HS-27A (cell line): Measurements from ENCODE around the gene DCAF11.

Experiments
- DNase-seq: peaks from one replicate; pipeline ENCODE4 v3.0.0-alpha.2; 2012; ENCODE audit warnings: low read depth, missing footprints

DCAF11 gene

GRCh38 chr14:24139272-24139934, 24.8 kb downstream of the DCAF11 start:
- no peak for DNase-seq

- peak; percentile 95 for DNase-seq
Observed at GRCh38 chr14:24141097-24141880, 26.7 kb downstream of the DCAF11 start, which contains the start of gene EMC9. Gene EMC9, minus strand, starts transcription at chr14:24141591. Its CDS starts 287 bp downstream, at chr14:24141304.

- DNase-seq = no peak
Observed at GRCh38 chr14:24143511-24143910, 28.9 kb downstream of the DCAF11 start.

- DNase-seq = no peak
Observed at GRCh38 chr14:24144451-24144850, 29.9 kb downstream of the DCAF11 start.

- DNase-seq = no peak
Observed at GRCh38 chr14:24145219-24145618, 30.6 kb downstream of the DCAF11 start.

- DNase-seq = peak; percentile 59
Observed at GRCh38 chr14:24145690-24146452, 31.3 kb downstream of the DCAF11 start.

- peak; percentile 88 for DNase-seq
Observed at GRCh38 chr14:24146453-24146977, 31.9 kb downstream of the DCAF11 start, which contains the start of gene PSME2. Gene PSME2, minus strand, starts transcription at chr14:24146610. Its CDS starts 29 bp downstream, at chr14:24146581.

- peak; percentile 96 for DNase-seq
Observed at GRCh38 chr14:24146978-24147760, 32.6 kb downstream of the DCAF11 start, which contains the start of gene RNF31. Gene RNF31, plus strand, starts transcription at chr14:24147498. Its CDS starts 201 bp downstream, at chr14:24147699.

- no peak for DNase-seq
Observed at GRCh38 chr14:24147761-24148428, 33.3 kb downstream of the DCAF11 start.

- no peak for DNase-seq
Observed at GRCh38 chr14:24149302-24149969, 34.9 kb downstream of the DCAF11 start.

GRCh38 chr14:24150061-24150460, 35.5 kb downstream of the DCAF11 start:
- DNase-seq = no peak

GRCh38 chr14:24150567-24150966, 36.0 kb downstream of the DCAF11 start:
- no peak for DNase-seq

GRCh38 chr14:24150993-24151392, 36.4 kb downstream of the DCAF11 start:
- DNase-seq = no peak

- DNase-seq = no peak
Observed at GRCh38 chr14:24151404-24152080, 37.0 kb downstream of the DCAF11 start.

GRCh38 chr14:24155100-24155499, 40.5 kb downstream of the DCAF11 start:
- no peak for DNase-seq

GRCh38 chr14:24156840-24157239, 42.3 kb downstream of the DCAF11 start:
- no peak for DNase-seq

GRCh38 chr14:24157331-24157730, 42.8 kb downstream of the DCAF11 start:
- no peak for DNase-seq

- DNase-seq = no peak
Observed at GRCh38 chr14:24159777-24160498, 45.4 kb downstream of the DCAF11 start.

- DNase-seq = no peak
Observed at GRCh38 chr14:24160499-24160849, 45.9 kb downstream of the DCAF11 start.
